Measurements from ENCODE around the gene DHX57. TPM values are rescaled to one million over a fixed set of nuclear protein-coding genes. Genes with fewer than 3 reads are reported as not detected.

DHX57 gene
- total RNA-seq, 1 experiment from 2014 or later = 20.8 TPM

- peaks cover 11% of the 10 kb centered on the region for H3K4me1 ChIP-seq (replicated peaks; ENCODE audit: insufficient read depth)
- POLR2A ChIA-PET (ENCODE audit: unreplicated experiment) = interaction anchor here (0.7 to 0.8 kb wide), 3 partner anchors 26 to 310 kb away, joined by 4 to 9 read pairs (median 6); no protein-coding TSS in a partner anchor
- H2AFZ ChIP-seq = peak overlapping the region; percentile 98
- intact Hi-C loops (cut with micrococcal nuclease; ENCODE audit: unreplicated experiment) = no loop called here
- H3K9me3 ChIP-seq (ENCODE audit: insufficient read depth, low read depth) = no peaks in the 10 kb centered on the region
- no peaks in the 10 kb centered on the region for H4K20me1 ChIP-seq (ENCODE audit: insufficient read depth)
- H3K4me2 ChIP-seq = peak overlapping the region; percentile 82
- peak in 1 of 2 experiments; percentile 3 for DNase-seq
- H3K4me3 ChIP-seq = peak overlapping the region; percentile 79
- no peaks in the 10 kb centered on the region for H3K36me3 ChIP-seq (ENCODE audit: low read depth)
- no peak overlapping the region for H3K27ac ChIP-seq
- no peaks in the 10 kb centered on the region for H3K27me3 ChIP-seq (ENCODE audit: insufficient read depth, low read depth)
- H3K9me2 ChIP-seq (ENCODE audit: insufficient read depth) = no peaks in the 10 kb centered on the region
- no TSS peak for BruUV-seq (replicated peaks)
- CTCF ChIA-PET = interaction anchor here (0.8 to 1.3 kb wide), 2 partner anchors 71 to 351 kb away, joined by 3 to 6 read pairs; no protein-coding TSS in a partner anchor
- H3K79me2 ChIP-seq (ENCODE audit: low read depth) = peaks cover 43% of the 10 kb centered on the region
- no peaks in the 10 kb centered on the region for H3F3A ChIP-seq (ENCODE audit: insufficient read depth, low read depth)
- no peak for TF ChIP-seq EZH2 (IDR thresholded peaks at IDR 0.05; ENCODE audit: low read depth)
- no peak for TF ChIP-seq CTCF (conservative IDR thresholded peaks at IDR 0.05)
Measured at GRCh38 chr2:38876407-38876806, 673 bp upstream of the DHX57 start.

GRCh38 chr2:38875227-38875575, 533 bp downstream of the DHX57 start:
- no peak for DNase-seq
- Histone ChIP-seq H4K20me1 (ENCODE audit: insufficient read depth) (no peaks in the 10 kb centered on the region), H3K79me2 (ENCODE audit: low read depth) (peaks cover 45% of the 10 kb centered on the region), H3K4me1 (replicated peaks; ENCODE audit: insufficient read depth) (peaks cover 11% of the 10 kb centered on the region), H3F3A (ENCODE audit: insufficient read depth, low read depth) (no peaks in the 10 kb centered on the region), H3K27ac (peak overlapping the region; percentile 26; the same call in 1 of the 2 replicates), H3K4me2 (peak overlapping the region; percentile 82), H3K9me3 (ENCODE audit: insufficient read depth, low read depth) (no peaks in the 10 kb centered on the region), H2AFZ (peak overlapping the region; percentile 98), H3K27me3 (ENCODE audit: insufficient read depth, low read depth) (no peaks in the 10 kb centered on the region), H3K36me3 (ENCODE audit: low read depth) (no peaks in the 10 kb centered on the region), H3K4me3 (peak overlapping the region; percentile 79), H3K9me2 (ENCODE audit: insufficient read depth) (no peaks in the 10 kb centered on the region)
- ChIA-PET CTCF (interaction anchor here (1.3 kb wide), 1 partner anchor 72 kb away, joined by 6 read pairs; no protein-coding TSS in a partner anchor), POLR2A (ENCODE audit: unreplicated experiment) (interaction anchor here (0.7 kb wide), 1 partner anchor 124 kb away, joined by 3 read pairs; the partner anchor contains the start of gene SRSF7)
- TF ChIP-seq EZH2 (IDR thresholded peaks at IDR 0.05; ENCODE audit: low read depth) = no peak
- no peak for TF ChIP-seq CTCF (conservative IDR thresholded peaks at IDR 0.05)
- BruUV-seq (replicated peaks) = TSS peak; percentile 44
- intact Hi-C loops (cut with micrococcal nuclease; ENCODE audit: unreplicated experiment) = loop anchor here (1.0 kb wide), 1 partner anchor 72 kb away; no protein-coding TSS in a partner anchor

GRCh38 chr2:38873763-38874162, 2.0 kb downstream of the DHX57 start:
- Histone ChIP-seq H3K9me3 (ENCODE audit: insufficient read depth, low read depth) (no peaks in the 10 kb centered on the region), H3K4me3 (no peak overlapping the region), H3K4me2 (no peak overlapping the region), H3K27ac (no peak overlapping the region), H3K4me1 (replicated peaks; ENCODE audit: insufficient read depth) (peaks cover 11% of the 10 kb centered on the region), H3F3A (ENCODE audit: insufficient read depth, low read depth) (no peaks in the 10 kb centered on the region), H3K36me3 (ENCODE audit: low read depth) (no peaks in the 10 kb centered on the region), H4K20me1 (ENCODE audit: insufficient read depth) (no peaks in the 10 kb centered on the region), H3K9me2 (ENCODE audit: insufficient read depth) (no peaks in the 10 kb centered on the region), H3K79me2 (ENCODE audit: low read depth) (peaks cover 55% of the 10 kb centered on the region), H2AFZ (no peak overlapping the region), H3K27me3 (ENCODE audit: insufficient read depth, low read depth) (no peaks in the 10 kb centered on the region)
- CTCF ChIA-PET = no interaction called here
- DNase-seq = no peak
- TF ChIP-seq CTCF (conservative IDR thresholded peaks at IDR 0.05) (no peak), EZH2 (IDR thresholded peaks at IDR 0.05; ENCODE audit: low read depth) (no peak)
- no TSS peak for BruUV-seq (replicated peaks)
- intact Hi-C loops (cut with micrococcal nuclease; ENCODE audit: unreplicated experiment) = no loop called here
- POLR2A ChIA-PET (ENCODE audit: unreplicated experiment) = no interaction called here
